C4-2B (cell line): ENCODE results near the gene MEG3.

ENCODE experiments used
- CTCF ChIP-seq: fragments of 450-650 bp; conservative IDR thresholded peaks from 2 replicates; pipeline ENCODE4 v1.5.1; 2017; ENCODE audit warnings: mild to moderate bottlenecking
- ZFX ChIP-seq: fragments of 450-650 bp; IDR thresholded peaks from 2 replicates; pipeline ENCODE4 v1.6.1; 2017

GRCh38 chr14:100842799-100843198 is 16.9 kb downstream of the MEG3 start:
- no peak for TF ChIP-seq CTCF
- no peak for TF ChIP-seq ZFX
